Neural cell (in vitro differentiated cells): ENCODE results near the gene PNMA8C. TPM values are rescaled to one million over a fixed set of nuclear protein-coding genes. Genes with fewer than 3 reads are reported as not detected.

Experiments
- H2AFZ ChIP-seq: fragments of 200-600, 300-800 bp; sonication (generic), shearing (Covaris generic); 2 replicates; pipeline ENCODE4 v1.6.0; 2014; ENCODE audit warnings: low read depth, mild to moderate bottlenecking, antibody characterized with exemption, low read length, moderate library complexity
- H3F3A ChIP-seq: fragments of 200-600 bp; shearing (Covaris generic); 2 replicates; pipeline ENCODE4 v1.6.1; 2016; ENCODE audit warnings: mild to moderate bottlenecking, moderate library complexity, mixed read lengths, antibody characterized with exemption, low read length; ENCODE audit not compliant: insufficient read depth, poor library complexity, severe bottlenecking
- H3K27ac ChIP-seq: fragments of 200-600, 300-800 bp; sonication (generic), shearing (Covaris generic); 2 replicates; pipeline ENCODE4 v1.5.1; 2014; ENCODE audit warnings: mild to moderate bottlenecking, low read length, moderate library complexity
- H3K27me3 ChIP-seq: fragments of 300-800, 200-600 bp; sonication (generic), shearing (Covaris generic); 2 replicates; pipeline ENCODE4 v1.6.0; 2014; ENCODE audit warnings: mild to moderate bottlenecking, low read depth, low read length, moderate library complexity; ENCODE audit not compliant: insufficient read depth
- H3K36me3 ChIP-seq: fragments of 300-800, 200-600 bp; sonication (generic), shearing (Covaris generic); 2 replicates; pipeline ENCODE4 v1.5.1; 2014; ENCODE audit warnings: mild to moderate bottlenecking, antibody characterized with exemption, low read length, moderate library complexity; ENCODE audit not compliant: insufficient read depth
- H3K4me2 ChIP-seq: fragments of 300-800, 200-600 bp; sonication (generic), shearing (Covaris generic); 2 replicates; pipeline ENCODE4 v1.6.0; 2014; ENCODE audit warnings: mild to moderate bottlenecking, low read length
- H3K4me3 ChIP-seq: fragments of 300-800, 200-600 bp; sonication (generic), shearing (Covaris generic); 2 replicates; pipeline ENCODE4 v1.5.1; 2014; ENCODE audit warnings: mild to moderate bottlenecking, low read length, moderate library complexity
- H3K79me2 ChIP-seq: fragments of 200-600 bp; shearing (Covaris generic); replicated peaks from 2 replicates; pipeline ENCODE4 v1.6.0; 2014; ENCODE audit warnings: mild to moderate bottlenecking, low read length, moderate library complexity; ENCODE audit not compliant: insufficient read depth
- H3K9ac ChIP-seq: fragments of 300-800, 200-600 bp; sonication (generic), shearing (Covaris generic); 2 replicates; pipeline ENCODE4 v1.6.1; 2016; ENCODE audit warnings: mild to moderate bottlenecking, low read length, mixed read lengths
- H3K9me2 ChIP-seq: fragments of 200-600 bp; shearing (Covaris generic); 2 replicates; pipeline ENCODE4 v1.6.1; 2016; ENCODE audit warnings: mild to moderate bottlenecking, low read length, mixed read lengths; ENCODE audit not compliant: insufficient read depth
- H3K9me3 ChIP-seq: fragments of 200-600, 300-800 bp; sonication (generic), shearing (Covaris generic); 2 replicates; pipeline ENCODE4 v1.6.1; 2016; ENCODE audit warnings: mild to moderate bottlenecking, mixed run types, low read length, moderate library complexity, mixed read lengths
- H4K20me1 ChIP-seq: fragments of 200-600 bp; shearing (Covaris generic); 2 replicates; pipeline ENCODE4 v1.6.1; 2016; ENCODE audit warnings: mild to moderate bottlenecking, mixed run types; ENCODE audit not compliant: insufficient read depth
- EP300 ChIP-seq: fragments of 450-650 bp; conservative IDR thresholded peaks from 2 replicates; pipeline ENCODE4 v1.6.1; 2014; ENCODE audit warnings: antibody characterized with exemption, mild to moderate bottlenecking, moderate library complexity; ENCODE audit not compliant: poor library complexity, severe bottlenecking
- EZH2 ChIP-seq: fragments of 200-600, 300-800 bp; shearing (Covaris generic), sonication (generic); IDR thresholded peaks from 2 replicates; pipeline ENCODE4 v1.6.1; 2014; ENCODE audit warnings: antibody characterized with exemption, low read length, borderline replicate concordance, mild to moderate bottlenecking; ENCODE audit not compliant: insufficient read depth, poor library complexity, severe bottlenecking
- MXI1 ChIP-seq: fragments of 450-650 bp; conservative IDR thresholded peaks from 2 replicates; pipeline ENCODE4 v1.6.1; 2014; ENCODE audit warnings: antibody characterized with exemption, mild to moderate bottlenecking; ENCODE audit not compliant: poor library complexity, severe bottlenecking
- POLR2AphosphoS5 ChIP-seq: IDR thresholded peaks from 2 replicates; pipeline ENCODE4 v1.6.1; 2012
- RAD21 ChIP-seq: fragments of 450-650 bp; conservative IDR thresholded peaks from 2 replicates; pipeline ENCODE4 v1.6.1; 2014; ENCODE audit warnings: antibody characterized with exemption, mild to moderate bottlenecking, moderate library complexity
- SMC3 ChIP-seq: fragments of 450-650 bp; conservative IDR thresholded peaks from 2 replicates; pipeline ENCODE4 v1.6.1; 2014; ENCODE audit warnings: antibody characterized with exemption, mild to moderate bottlenecking, moderate library complexity; ENCODE audit not compliant: poor library complexity
- TAF1 ChIP-seq: IDR thresholded peaks from 2 replicates; pipeline ENCODE4 v1.6.1; 2012; ENCODE audit warnings: low read depth
- polyA plus RNA-seq: library from polyadenylated mRNA; depleted of rRNA; stranded (reverse); fragments of >200 nt; gene quantifications from 2 replicates; pipeline ENCODE4 v1.2.3, GENCODE V29; 2014
- TF ChIP-seq, protein P1 (sequence below): IDR thresholded peaks from 2 replicates; pipeline ENCODE4 v1.6.1; 2012; ENCODE audit warnings: borderline replicate concordance
- TF ChIP-seq, protein P2 (sequence below): fragments of 450-650 bp; IDR thresholded peaks from 2 replicates; pipeline ENCODE4 v1.5.1; 2014; ENCODE audit warnings: antibody characterized with exemption, mild to moderate bottlenecking, moderate library complexity; ENCODE audit not compliant: poor library complexity, severe bottlenecking

The PNMA8C gene
- polyA plus RNA-seq, 1 donor from 2014 or later: 17.2 TPM

DNA sequence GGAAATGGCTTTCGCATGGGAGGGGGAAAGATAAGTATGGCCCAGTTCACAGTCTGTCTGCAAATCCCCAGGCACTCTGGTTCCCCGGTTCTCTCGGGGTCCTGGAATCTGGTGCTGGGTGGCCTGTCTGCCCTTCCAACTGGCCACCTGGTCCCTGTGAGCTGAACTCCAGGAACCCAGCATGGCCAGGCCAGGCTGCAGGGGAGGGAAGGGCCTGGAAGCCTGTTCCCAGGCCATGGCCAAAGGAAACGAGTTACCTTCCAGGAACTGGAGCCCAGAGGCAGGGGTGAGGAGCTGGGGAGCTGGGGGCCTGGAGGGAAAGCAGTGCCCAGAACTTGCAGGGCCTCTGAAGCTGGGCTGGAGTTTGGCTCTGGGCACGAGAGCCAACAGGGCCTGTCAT is 19.1 kb upstream of the PNMA8C start:
- no peak overlapping the region for H3K9ac ChIP-seq
- H4K20me1 ChIP-seq: no peaks in the 10 kb centered on the region
- H3K36me3 ChIP-seq: no peaks in the 10 kb centered on the region
- no peaks in the 10 kb centered on the region for H3K9me2 ChIP-seq
- no peak overlapping the region for H2AFZ ChIP-seq
- H3K27ac ChIP-seq: no peak overlapping the region
- H3K27me3 ChIP-seq: no peaks in the 10 kb centered on the region
- TF ChIP-seq, protein P1, sequence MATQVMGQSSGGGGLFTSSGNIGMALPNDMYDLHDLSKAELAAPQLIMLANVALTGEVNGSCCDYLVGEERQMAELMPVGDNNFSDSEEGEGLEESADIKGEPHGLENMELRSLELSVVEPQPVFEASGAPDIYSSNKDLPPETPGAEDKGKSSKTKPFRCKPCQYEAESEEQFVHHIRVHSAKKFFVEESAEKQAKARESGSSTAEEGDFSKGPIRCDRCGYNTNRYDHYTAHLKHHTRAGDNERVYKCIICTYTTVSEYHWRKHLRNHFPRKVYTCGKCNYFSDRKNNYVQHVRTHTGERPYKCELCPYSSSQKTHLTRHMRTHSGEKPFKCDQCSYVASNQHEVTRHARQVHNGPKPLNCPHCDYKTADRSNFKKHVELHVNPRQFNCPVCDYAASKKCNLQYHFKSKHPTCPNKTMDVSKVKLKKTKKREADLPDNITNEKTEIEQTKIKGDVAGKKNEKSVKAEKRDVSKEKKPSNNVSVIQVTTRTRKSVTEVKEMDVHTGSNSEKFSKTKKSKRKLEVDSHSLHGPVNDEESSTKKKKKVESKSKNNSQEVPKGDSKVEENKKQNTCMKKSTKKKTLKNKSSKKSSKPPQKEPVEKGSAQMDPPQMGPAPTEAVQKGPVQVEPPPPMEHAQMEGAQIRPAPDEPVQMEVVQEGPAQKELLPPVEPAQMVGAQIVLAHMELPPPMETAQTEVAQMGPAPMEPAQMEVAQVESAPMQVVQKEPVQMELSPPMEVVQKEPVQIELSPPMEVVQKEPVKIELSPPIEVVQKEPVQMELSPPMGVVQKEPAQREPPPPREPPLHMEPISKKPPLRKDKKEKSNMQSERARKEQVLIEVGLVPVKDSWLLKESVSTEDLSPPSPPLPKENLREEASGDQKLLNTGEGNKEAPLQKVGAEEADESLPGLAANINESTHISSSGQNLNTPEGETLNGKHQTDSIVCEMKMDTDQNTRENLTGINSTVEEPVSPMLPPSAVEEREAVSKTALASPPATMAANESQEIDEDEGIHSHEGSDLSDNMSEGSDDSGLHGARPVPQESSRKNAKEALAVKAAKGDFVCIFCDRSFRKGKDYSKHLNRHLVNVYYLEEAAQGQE: no peak
- TF ChIP-seq EP300 (no peak), TAF1 (no peak)
- H3F3A ChIP-seq: no peaks in the 10 kb centered on the region
- no peaks in the 10 kb centered on the region for H3K79me2 ChIP-seq
- H3K4me3 ChIP-seq: no peak overlapping the region
- no peak overlapping the region for H3K4me2 ChIP-seq
- H3K9me3 ChIP-seq: no peaks in the 10 kb centered on the region

DNA sequence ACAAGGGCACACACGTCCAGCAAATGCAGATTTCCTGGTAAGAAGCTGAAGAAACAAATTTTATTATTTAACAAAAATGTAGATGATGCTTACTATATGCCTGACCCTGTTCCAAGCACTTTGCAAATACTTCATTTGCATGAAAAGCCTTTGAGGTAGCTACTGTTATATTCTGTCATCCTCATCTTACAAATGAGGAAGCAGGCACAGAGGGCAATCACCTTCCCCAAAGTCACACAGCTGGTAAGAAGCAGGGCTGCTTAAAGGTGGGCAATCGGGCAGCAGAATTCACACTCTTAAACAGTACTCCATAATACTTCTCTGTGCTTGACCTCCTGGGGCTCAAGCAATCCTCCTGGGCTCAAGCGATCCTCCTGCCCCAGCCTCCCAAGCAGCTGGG is 18.3 kb upstream of the PNMA8C start:
- no peaks in the 10 kb centered on the region for H4K20me1 ChIP-seq
- no peaks in the 10 kb centered on the region for H3F3A ChIP-seq
- no peak overlapping the region for H3K9ac ChIP-seq
- H2AFZ ChIP-seq: no peak overlapping the region
- H3K27me3 ChIP-seq: no peaks in the 10 kb centered on the region
- no peaks in the 10 kb centered on the region for H3K79me2 ChIP-seq
- no peak overlapping the region for H3K27ac ChIP-seq
- H3K9me3 ChIP-seq: no peaks in the 10 kb centered on the region
- TF ChIP-seq EP300: no peak
- TF ChIP-seq, protein P2, sequence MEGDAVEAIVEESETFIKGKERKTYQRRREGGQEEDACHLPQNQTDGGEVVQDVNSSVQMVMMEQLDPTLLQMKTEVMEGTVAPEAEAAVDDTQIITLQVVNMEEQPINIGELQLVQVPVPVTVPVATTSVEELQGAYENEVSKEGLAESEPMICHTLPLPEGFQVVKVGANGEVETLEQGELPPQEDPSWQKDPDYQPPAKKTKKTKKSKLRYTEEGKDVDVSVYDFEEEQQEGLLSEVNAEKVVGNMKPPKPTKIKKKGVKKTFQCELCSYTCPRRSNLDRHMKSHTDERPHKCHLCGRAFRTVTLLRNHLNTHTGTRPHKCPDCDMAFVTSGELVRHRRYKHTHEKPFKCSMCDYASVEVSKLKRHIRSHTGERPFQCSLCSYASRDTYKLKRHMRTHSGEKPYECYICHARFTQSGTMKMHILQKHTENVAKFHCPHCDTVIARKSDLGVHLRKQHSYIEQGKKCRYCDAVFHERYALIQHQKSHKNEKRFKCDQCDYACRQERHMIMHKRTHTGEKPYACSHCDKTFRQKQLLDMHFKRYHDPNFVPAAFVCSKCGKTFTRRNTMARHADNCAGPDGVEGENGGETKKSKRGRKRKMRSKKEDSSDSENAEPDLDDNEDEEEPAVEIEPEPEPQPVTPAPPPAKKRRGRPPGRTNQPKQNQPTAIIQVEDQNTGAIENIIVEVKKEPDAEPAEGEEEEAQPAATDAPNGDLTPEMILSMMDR: no peak
- TF ChIP-seq MXI1: no peak
- TF ChIP-seq, protein P1: no peak
- TF ChIP-seq EZH2: no peak
- no peak for TF ChIP-seq POLR2AphosphoS5
- TF ChIP-seq RAD21: no peak
- no peak for TF ChIP-seq TAF1
- TF ChIP-seq SMC3: no peak
- H3K9me2 ChIP-seq: no peaks in the 10 kb centered on the region
- no peaks in the 10 kb centered on the region for H3K36me3 ChIP-seq
- no peak overlapping the region for H3K4me3 ChIP-seq
- H3K4me2 ChIP-seq: no peak overlapping the region
